NT2/D1 (cell line): ENCODE measurements around the gene BDKRB2.

Source experiments
- DNase-seq: peaks from one replicate; pipeline ENCODE4 v3.0.0-alpha.2; 2011; ENCODE audit warnings: low read depth, low spot score
- H3K27me3 ChIP-seq: 2 replicates; pipeline ENCODE4 v1.6.0; 2011; ENCODE audit warnings: mild to moderate bottlenecking; ENCODE audit not compliant: insufficient read length, insufficient read depth
- H3K36me3 ChIP-seq: 2 replicates; pipeline ENCODE4 v1.6.1; 2011; ENCODE audit warnings: mild to moderate bottlenecking, low read length, mixed read lengths; ENCODE audit not compliant: insufficient read depth, insufficient read length
- H3K4me1 ChIP-seq: 2 replicates; pipeline ENCODE4 v1.5.1; 2011; ENCODE audit not compliant: insufficient read depth, insufficient read length
- H3K4me3 ChIP-seq: 2 replicates; pipeline ENCODE4 v1.5.1; 2011; ENCODE audit warnings: low read depth; ENCODE audit not compliant: insufficient read length
- H3K9ac ChIP-seq: 2 replicates; pipeline ENCODE4 v1.6.0; 2011; ENCODE audit warnings: low read depth; ENCODE audit not compliant: insufficient read length
- H3K9me3 ChIP-seq: 2 replicates; pipeline ENCODE4 v1.5.1; 2011; ENCODE audit warnings: mild to moderate bottlenecking, low read length; ENCODE audit not compliant: insufficient read depth
- SUZ12 ChIP-seq: IDR thresholded peaks from 2 replicates; pipeline ENCODE4 v1.6.1; 2011; ENCODE audit not compliant: insufficient read length, insufficient read depth; ENCODE audit errors: extremely low read depth
- YY1 ChIP-seq: IDR thresholded peaks from 2 replicates; pipeline ENCODE4 v1.6.1; 2011; ENCODE audit not compliant: insufficient read length, insufficient read depth
- ZNF274 ChIP-seq: IDR thresholded peaks from 2 replicates; pipeline ENCODE4 v1.6.1; 2011; ENCODE audit warnings: mild to moderate bottlenecking, low read depth, low read length

The BDKRB2 gene

GRCh38 chr14:96252323-96252998 is 47.8 kb downstream of the BDKRB2 start:
- H3K9me3 ChIP-seq = no peaks in the 10 kb centered on the region; the same call in 1 of the 2 replicates
- peaks cover 10% of the 10 kb centered on the region for H3K4me1 ChIP-seq
- no peaks in the 10 kb centered on the region for H3K27me3 ChIP-seq
- TF ChIP-seq ZNF274 (no peak), YY1 (no peak), SUZ12 (no peak)
- no peaks in the 10 kb centered on the region for H3K36me3 ChIP-seq
- no peak for DNase-seq
- no peak overlapping the region for H3K4me3 ChIP-seq
- H3K9ac ChIP-seq = no peak overlapping the region

GRCh38 chr14:96252999-96253539 is 48.4 kb downstream of the BDKRB2 start:
- TF ChIP-seq ZNF274 = no peak
- no peak for TF ChIP-seq YY1
- TF ChIP-seq SUZ12 = no peak
- no peaks in the 10 kb centered on the region; the same call in 1 of the 2 replicates for H3K9me3 ChIP-seq
- peak; percentile 40 for DNase-seq
- H3K4me1 ChIP-seq = peaks cover 10% of the 10 kb centered on the region
- H3K4me3 ChIP-seq = no peak overlapping the region
- H3K9ac ChIP-seq = no peak overlapping the region
- no peaks in the 10 kb centered on the region for H3K27me3 ChIP-seq
- no peaks in the 10 kb centered on the region for H3K36me3 ChIP-seq

GRCh38 chr14:96254687-96255086 is 50.0 kb downstream of the BDKRB2 start:
- no peaks in the 10 kb centered on the region; the same call in 1 of the 2 replicates for H3K9me3 ChIP-seq
- H3K27me3 ChIP-seq = no peaks in the 10 kb centered on the region
- H3K4me3 ChIP-seq = no peak overlapping the region
- H3K9ac ChIP-seq = no peak overlapping the region
- no peaks in the 10 kb centered on the region for H3K36me3 ChIP-seq
- H3K4me1 ChIP-seq = peaks cover 10% of the 10 kb centered on the region
- no peak for DNase-seq
- TF ChIP-seq YY1 (no peak), SUZ12 (no peak), ZNF274 (no peak)

- DNase-seq = no peak
- Histone ChIP-seq H3K27me3 (no peaks in the 10 kb centered on the region), H3K4me3 (no peak within 1 kb of the TSS), H3K36me3 (no peaks in the 10 kb centered on the region), H3K9me3 (no peaks in the 10 kb centered on the region; the same call in 1 of the 2 replicates), H3K4me1 (peaks cover 10% of the 10 kb centered on the region), H3K9ac (no peak within 1 kb of the TSS)
- TF ChIP-seq YY1 (no peak), SUZ12 (no peak), ZNF274 (no peak)
Measured at GRCh38 chr14:96255501-96256366, 51.1 kb downstream of the BDKRB2 start, which contains the start of gene BDKRB1. TSS of gene BDKRB1 (plus strand) at chr14:96256210. CDS start at chr14:96263683, 7,473 bp downstream.

- Histone ChIP-seq H3K4me1 (peaks cover 10% of the 10 kb centered on the region), H3K4me3 (no peak overlapping the region), H3K9ac (no peak overlapping the region), H3K36me3 (no peaks in the 10 kb centered on the region), H3K27me3 (no peaks in the 10 kb centered on the region), H3K9me3 (no peaks in the 10 kb centered on the region; the same call in 1 of the 2 replicates)
- DNase-seq = no peak
- no peak for TF ChIP-seq SUZ12
- TF ChIP-seq YY1 = no peak
- TF ChIP-seq ZNF274 = no peak
Measured at GRCh38 chr14:96256407-96256806, 51.8 kb downstream of the BDKRB2 start.

- H3K4me3 ChIP-seq = no peak overlapping the region
- no peaks in the 10 kb centered on the region; the same call in 1 of the 2 replicates for H3K9me3 ChIP-seq
- no peaks in the 10 kb centered on the region for H3K36me3 ChIP-seq
- TF ChIP-seq YY1 (no peak), SUZ12 (no peak), ZNF274 (no peak)
- no peak for DNase-seq
- H3K27me3 ChIP-seq = no peaks in the 10 kb centered on the region
- H3K4me1 ChIP-seq = peaks cover 10% of the 10 kb centered on the region
- H3K9ac ChIP-seq = no peak overlapping the region
Measured at GRCh38 chr14:96257056-96257455, 52.4 kb downstream of the BDKRB2 start.

- H3K27me3 ChIP-seq = no peaks in the 10 kb centered on the region
- H3K4me3 ChIP-seq = no peak overlapping the region
- peaks cover 6% of the 10 kb centered on the region for H3K4me1 ChIP-seq
- no peaks in the 10 kb centered on the region; the same call in 1 of the 2 replicates for H3K9me3 ChIP-seq
- TF ChIP-seq YY1 (no peak), SUZ12 (no peak), ZNF274 (no peak)
- H3K36me3 ChIP-seq = no peaks in the 10 kb centered on the region
- H3K9ac ChIP-seq = no peak overlapping the region
- DNase-seq = no peak
Measured at GRCh38 chr14:96257900-96258299, 53.3 kb downstream of the BDKRB2 start.
